Mucosa of descending colon (tissue), 3 donors: ENCODE data around the gene USP13. TPM values are rescaled to one million over a fixed set of nuclear protein-coding genes. Genes with fewer than 3 reads are reported as not detected.

Experiments used
- ATAC-seq: fragments of 200-7000 bp; cut with Tn5 transposase; one replicate; pipeline ENCODE4 v1.9.1; 2020; ENCODE audit warnings: mild to moderate bottlenecking, moderate library complexity
- DNase-seq, 3 donors: peaks; one replicate each; pipeline ENCODE4 v3.0.0-alpha.2; 2020
- H3K36me3 ChIP-seq: fragments of 200-600 bp; one replicate; pipeline ENCODE4 v1.8.0; 2021; ENCODE audit warnings: low read depth, mild to moderate bottlenecking
- H3K4me1 ChIP-seq: fragments of 200-600 bp; one replicate; pipeline ENCODE4 v1.8.0; 2021; ENCODE audit warnings: low read depth, mild to moderate bottlenecking
- H3K4me3 ChIP-seq: fragments of 200-600 bp; one replicate; pipeline ENCODE4 v1.8.0; 2021; ENCODE audit warnings: mild to moderate bottlenecking
- H3K9me3 ChIP-seq: fragments of 200-600 bp; one replicate; pipeline ENCODE4 v1.8.0; 2021; ENCODE audit warnings: mild to moderate bottlenecking
- CTCF ChIP-seq: fragments of 200-600 bp; IDR thresholded peaks from one replicate; pipeline ENCODE4 v1.8.0; 2022; ENCODE audit warnings: antibody characterized with exemption, mild to moderate bottlenecking
- intact Hi-C, 2 donors: fragments of 100-400 bp; cut with DNase I in 1 of 2; cut with micrococcal nuclease in 1 of 2; formaldehyde crosslinking; loops; one replicate each; pipeline versions ENCODE4 v1.11.0 to v1.11.1; 2022; cut with DNase I, micrococcal nuclease
- total RNA-seq, 3 donors: library from RNA; stranded (reverse); fragmentation: NEBNext Ultra II Directional in 2 of 3; extraction: Animal tissue kit (Norgen Biotek cat#: 25700) in 2 of 3; gene quantifications; one replicate each; pipeline versions ENCODE4 v1.2.1 to v1.2.4, GENCODE V29; 2021 to 2023
- donor health status: DM: no; HTN: no; CAD: no; lungs with moderate emphysema.
- donor health status: DM: no; HTN: no; CAD: no.
- donor health status: DM: no; HTN: yes; CAD: no.

USP13 gene
- total RNA-seq, 3 donors from 2014 or later = 3.6 to 9.3 (median 5.5) TPM

DNA sequence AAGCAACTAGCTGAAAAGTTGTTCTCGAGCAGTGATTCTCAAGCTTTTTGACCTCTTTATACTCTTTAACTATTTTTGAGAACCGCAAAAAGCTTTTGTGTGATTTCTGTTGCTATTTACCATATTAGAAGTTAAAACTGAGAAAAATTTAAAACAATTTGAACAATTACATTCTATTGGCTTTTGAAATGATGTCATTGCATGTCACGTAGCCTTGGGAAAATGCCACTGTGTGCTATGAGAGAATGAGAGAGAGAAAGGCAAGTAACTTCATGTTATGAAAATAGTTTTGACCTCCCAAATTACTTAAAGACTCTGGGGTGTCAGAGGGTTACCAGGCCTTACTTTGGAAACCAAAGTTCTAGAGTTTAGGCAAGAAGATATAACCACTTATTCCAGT lies 8.0 kb downstream of the USP13 start:
- ATAC-seq = no peak

GRCh38 chr3:179661777-179662176 lies 8.9 kb downstream of the USP13 start:
- Histone ChIP-seq H3K4me3 (no peak overlapping the region), H3K36me3 (no peaks in the 10 kb centered on the region), H3K4me1 (no peaks in the 10 kb centered on the region), H3K9me3 (no peaks in the 10 kb centered on the region)
- TF ChIP-seq CTCF = no peak
- intact Hi-C loops = no loop called here
- ATAC-seq = no peak
- DNase-seq = no peak

More for the DNA sequence above, 8.0 kb downstream of the USP13 start:
- no peak for TF ChIP-seq CTCF
- no peaks in the 10 kb centered on the region for H3K36me3 ChIP-seq
- H3K9me3 ChIP-seq = no peaks in the 10 kb centered on the region
- H3K4me1 ChIP-seq = no peaks in the 10 kb centered on the region
- DNase-seq = no peak
- intact Hi-C loops = no loop called here
- no peak overlapping the region for H3K4me3 ChIP-seq

DNA sequence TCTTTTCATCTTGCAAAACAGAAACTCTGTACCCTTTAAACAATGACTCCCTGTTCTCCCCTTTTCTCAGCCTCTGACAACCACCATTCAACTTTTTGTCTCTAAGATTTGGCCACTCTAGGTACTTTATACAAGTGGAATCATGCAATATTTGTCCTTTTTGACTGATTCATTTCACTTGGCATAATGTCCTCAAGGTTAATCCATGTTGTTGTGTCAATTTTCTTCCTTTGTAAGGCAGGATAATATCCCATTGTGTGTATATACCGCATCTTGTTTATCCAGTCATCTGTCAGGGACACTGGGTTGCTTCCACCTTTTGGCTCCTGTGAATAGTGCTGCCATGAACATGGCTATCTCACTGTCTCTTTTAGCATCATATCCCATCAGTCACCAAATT lies 10.3 kb downstream of the USP13 start:
- Histone ChIP-seq H3K36me3 (no peaks in the 10 kb centered on the region), H3K4me3 (no peak overlapping the region), H3K4me1 (no peaks in the 10 kb centered on the region), H3K9me3 (no peaks in the 10 kb centered on the region)
- ATAC-seq (no peak), DNase-seq (no peak)
- intact Hi-C loops = no loop called here
- no peak for TF ChIP-seq CTCF

DNA sequence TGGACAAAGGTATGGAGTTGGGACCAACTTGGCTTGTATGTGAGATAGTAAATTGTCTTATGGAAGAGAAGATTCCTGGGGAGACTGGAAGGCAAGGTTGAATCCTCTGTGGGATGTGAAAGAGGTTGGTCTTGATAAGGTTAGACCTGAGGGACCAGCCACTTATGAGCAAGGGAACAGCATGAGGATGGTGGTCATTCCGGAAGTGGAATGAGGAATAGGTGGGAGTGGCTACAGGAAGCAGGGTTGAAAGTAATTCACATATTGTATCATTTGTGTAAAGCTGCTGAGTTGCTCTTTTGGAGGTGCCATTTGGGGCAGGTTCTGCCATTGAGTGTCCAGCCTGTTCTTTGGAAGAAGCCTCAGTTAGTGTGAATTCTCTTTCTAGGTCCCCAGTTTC lies 13.2 kb downstream of the USP13 start:
- no peaks in the 10 kb centered on the region for H3K9me3 ChIP-seq
- ATAC-seq (no peak), DNase-seq (no peak)
- no peak for TF ChIP-seq CTCF
- intact Hi-C loops = no loop called here
- no peaks in the 10 kb centered on the region for H3K36me3 ChIP-seq
- H3K4me3 ChIP-seq = no peak overlapping the region
- no peaks in the 10 kb centered on the region for H3K4me1 ChIP-seq

GRCh38 chr3:179666436-179667035 lies 13.7 kb downstream of the USP13 start:
- Histone ChIP-seq H3K9me3 (no peaks in the 10 kb centered on the region), H3K4me3 (no peak overlapping the region), H3K36me3 (no peaks in the 10 kb centered on the region), H3K4me1 (no peaks in the 10 kb centered on the region)
- TF ChIP-seq CTCF = no peak
- no peak for ATAC-seq
- intact Hi-C loops = no loop called here
- DNase-seq = no peak

GRCh38 chr3:179668429-179668828 lies 15.6 kb downstream of the USP13 start:
- Histone ChIP-seq H3K4me1 (no peaks in the 10 kb centered on the region), H3K9me3 (no peaks in the 10 kb centered on the region), H3K36me3 (no peaks in the 10 kb centered on the region), H3K4me3 (no peak overlapping the region)
- no peak for DNase-seq
- ATAC-seq = no peak
- TF ChIP-seq CTCF = no peak
- intact Hi-C loops = no loop called here
